Glomerular visceral epithelial cell (primary cell): ENCODE results near the gene LCTL.
"Not testable (repeated sequence)": the region's sequence is repeated elsewhere in the genome, so short reads cannot be mapped to it uniquely, and the experiment has no call there.

Experiments used
- DNase-seq: peaks from one replicate; pipeline ENCODE4 v3.0.0-alpha.2; 2016; ENCODE audit errors: extremely low spot score

LCTL gene

GRCh38 chr15:66564136-66565041, 1.4 kb downstream of the LCTL start:
- no peak for DNase-seq

- DNase-seq: no peak
Observed at GRCh38 chr15:66563566-66564110, 2.2 kb downstream of the LCTL start.

- DNase-seq: no peak
Observed at GRCh38 chr15:66563126-66563525, 2.7 kb downstream of the LCTL start.

DNA sequence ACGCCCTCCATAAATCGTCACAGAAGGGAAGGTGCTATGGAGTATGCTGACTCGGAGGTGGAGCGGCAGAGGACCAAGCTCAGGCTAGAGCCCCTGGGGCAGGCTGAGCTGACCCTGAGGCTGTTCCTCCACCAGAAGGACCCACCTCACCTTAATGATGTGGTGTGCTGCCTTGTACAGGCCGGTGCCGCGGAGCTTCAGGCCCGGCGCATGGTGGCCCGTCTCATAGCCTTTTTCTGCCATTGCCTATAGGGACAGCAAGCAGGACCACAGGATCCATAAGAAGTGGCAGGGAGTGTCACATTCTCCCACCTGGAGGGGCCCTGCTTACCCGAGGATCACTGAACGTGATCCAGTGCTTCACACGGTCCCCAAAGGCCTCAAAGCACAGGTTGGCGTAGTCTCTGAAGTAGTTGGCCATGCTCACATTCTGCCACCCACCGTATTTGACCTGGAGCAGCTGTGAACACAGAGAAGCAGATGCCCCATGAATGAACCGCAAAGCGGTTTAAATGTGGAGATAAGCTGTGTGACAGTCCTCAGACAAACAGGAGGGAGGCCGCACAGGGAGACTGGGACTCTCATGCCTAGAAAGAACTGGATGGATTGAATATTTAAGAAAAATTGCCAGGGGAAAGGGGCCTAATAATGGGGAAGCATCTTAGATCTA, 4.8 kb downstream of the LCTL start:
- DNase-seq: no peak

GRCh38 chr15:66558271-66558670, 7.5 kb downstream of the LCTL start:
- no peak for DNase-seq

- DNase-seq: no peak
Observed at GRCh38 chr15:66555685-66556084, 10.1 kb downstream of the LCTL start.

GRCh38 chr15:66545255-66545654, 20.5 kb downstream of the LCTL start:
- no peak for DNase-seq

GRCh38 chr15:66542896-66543295, 22.9 kb downstream of the LCTL start:
- DNase-seq: no peak

DNA sequence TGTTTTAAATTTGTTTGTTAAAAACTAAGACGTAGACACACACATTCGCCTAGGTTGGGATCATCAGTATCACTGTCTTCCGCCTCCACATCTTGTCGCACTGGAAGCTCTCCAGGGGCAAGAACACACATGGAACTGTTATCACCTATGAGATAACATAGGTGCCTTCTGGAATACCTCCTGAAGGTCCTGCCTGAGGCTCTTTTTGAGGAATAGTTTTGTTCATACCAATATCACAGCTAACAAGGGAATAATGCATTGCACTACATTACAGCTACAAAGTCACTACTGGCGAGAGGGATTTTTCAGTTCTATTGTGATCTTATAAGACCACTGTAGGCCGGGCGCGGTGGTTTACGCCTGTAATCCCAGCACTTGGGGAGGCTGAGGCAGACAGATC, 30.7 kb downstream of the LCTL start:
- DNase-seq: no peak

GRCh38 chr15:66524838-66525237, 41.0 kb downstream of the LCTL start:
- DNase-seq: no peak

DNA sequence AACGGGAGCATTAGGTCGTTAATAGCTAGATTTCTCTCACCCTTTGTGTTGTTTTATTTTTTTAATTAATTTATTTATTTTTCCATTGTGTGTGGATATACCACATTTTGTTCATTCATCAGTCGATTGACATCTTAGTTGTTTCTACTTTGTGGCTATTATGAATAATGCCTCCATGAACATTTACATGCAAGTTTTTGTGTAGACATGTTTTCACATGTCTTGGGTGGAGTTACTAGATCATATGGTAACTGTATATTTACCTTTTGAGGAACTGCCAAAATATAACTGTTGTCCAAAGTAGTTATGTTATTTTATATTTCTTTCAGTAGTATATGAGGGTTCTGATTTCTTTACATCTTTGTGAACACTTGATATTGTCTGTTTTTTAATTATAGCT, 41.9 kb downstream of the LCTL start:
- no peak for DNase-seq

DNA sequence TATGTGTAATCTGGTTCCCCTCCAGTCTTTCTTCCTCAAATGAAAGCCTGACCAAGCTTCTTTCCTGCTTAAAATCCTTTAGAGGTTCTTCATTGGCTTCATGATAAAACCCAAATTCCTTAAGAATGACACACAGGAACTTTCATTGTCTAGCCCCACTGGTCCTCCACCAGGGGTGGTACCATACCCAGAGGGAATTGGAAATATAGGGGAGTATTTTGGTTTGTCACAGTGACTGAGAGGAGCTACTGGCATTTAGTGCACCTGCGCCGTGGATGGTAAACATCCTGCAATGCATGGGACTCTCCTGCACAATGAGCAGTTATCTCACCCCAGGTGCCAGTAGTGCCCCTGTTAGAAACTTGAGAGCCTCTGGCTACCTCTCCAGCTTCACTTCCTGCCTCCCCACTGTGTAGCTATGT, 49.9 kb downstream of the LCTL start:
- no peak for DNase-seq

GRCh38 chr15:66514586-66514985, 51.2 kb downstream of the LCTL start:
- DNase-seq: no peak

GRCh38 chr15:66508293-66508883, 57.4 kb downstream of the LCTL start:
- no peak for DNase-seq

- no peak for DNase-seq
Observed at GRCh38 chr15:66505818-66506217, 60.0 kb downstream of the LCTL start.

DNA sequence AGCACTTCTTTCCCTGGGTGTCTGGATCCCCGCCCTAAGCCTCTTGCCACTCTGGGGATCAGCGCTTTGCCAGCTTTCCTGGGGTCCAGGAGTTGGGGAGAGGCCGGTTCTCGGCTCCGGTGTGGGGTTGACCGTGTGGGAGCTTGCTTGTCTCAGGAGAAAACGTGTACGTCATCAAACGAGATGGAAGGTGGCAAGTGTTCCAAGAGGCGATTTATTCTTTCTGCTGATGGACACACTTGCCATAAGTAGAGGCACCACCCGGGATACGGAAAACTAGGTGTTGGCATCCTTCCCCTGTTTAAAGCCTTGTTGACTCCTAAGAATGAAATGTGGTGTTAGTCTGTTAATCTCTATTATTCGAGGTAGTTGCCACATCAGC, 60.4 kb downstream of the LCTL start:
- DNase-seq: no peak

DNA sequence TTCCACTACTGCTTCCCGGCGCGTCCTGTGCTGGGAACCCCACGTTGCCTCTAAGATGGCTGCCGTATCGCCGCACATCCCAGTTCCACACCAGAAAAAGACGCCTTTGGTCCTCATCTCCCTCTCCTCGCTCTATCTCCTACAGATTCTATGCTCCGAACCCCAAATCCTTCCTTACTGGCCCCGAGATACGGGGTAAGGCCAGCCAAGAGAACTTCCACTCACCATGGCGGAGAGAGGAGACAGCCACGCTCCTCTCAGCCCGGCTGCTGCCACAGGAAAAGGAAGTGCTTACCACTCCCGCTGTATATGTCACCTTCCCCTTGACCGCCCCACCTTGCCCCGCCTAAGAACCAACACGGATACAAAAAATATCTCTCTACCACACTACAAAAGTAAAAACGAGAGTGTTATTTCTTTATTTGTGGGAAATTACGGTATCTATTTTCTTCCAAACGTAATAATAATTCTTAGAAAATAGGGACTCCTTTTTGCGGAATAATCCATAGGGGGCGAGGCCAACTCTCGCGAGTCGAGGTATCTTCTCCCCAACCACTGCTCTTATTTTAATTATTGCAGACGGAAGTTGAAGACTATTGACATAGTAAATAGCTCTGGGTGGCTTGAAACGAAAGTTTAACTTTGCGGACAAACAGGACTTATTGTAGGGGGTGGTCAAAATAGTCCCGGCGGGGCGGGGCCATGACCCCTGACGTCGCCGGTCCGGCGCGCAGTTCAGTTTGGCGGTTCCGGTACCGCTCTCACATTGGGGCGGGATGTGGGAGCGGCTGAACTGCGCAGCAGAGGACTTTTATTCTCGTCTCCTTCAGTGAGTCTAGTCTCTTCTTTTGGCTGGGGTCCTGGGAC, 61.0 kb downstream of the LCTL start, which contains the start of the genes RPL4 and ZWILCH:
Gene RPL4, minus strand, starts transcription at position 293 of the 867 bp plus-strand sequence. Its CDS starts 65 bp downstream, at position 228.
Gene ZWILCH, plus strand, starts transcription at position 764 of the 867 bp plus-strand sequence. Its CDS starts 13 bp downstream, at position 777.
- peak; percentile 88 for DNase-seq

DNA sequence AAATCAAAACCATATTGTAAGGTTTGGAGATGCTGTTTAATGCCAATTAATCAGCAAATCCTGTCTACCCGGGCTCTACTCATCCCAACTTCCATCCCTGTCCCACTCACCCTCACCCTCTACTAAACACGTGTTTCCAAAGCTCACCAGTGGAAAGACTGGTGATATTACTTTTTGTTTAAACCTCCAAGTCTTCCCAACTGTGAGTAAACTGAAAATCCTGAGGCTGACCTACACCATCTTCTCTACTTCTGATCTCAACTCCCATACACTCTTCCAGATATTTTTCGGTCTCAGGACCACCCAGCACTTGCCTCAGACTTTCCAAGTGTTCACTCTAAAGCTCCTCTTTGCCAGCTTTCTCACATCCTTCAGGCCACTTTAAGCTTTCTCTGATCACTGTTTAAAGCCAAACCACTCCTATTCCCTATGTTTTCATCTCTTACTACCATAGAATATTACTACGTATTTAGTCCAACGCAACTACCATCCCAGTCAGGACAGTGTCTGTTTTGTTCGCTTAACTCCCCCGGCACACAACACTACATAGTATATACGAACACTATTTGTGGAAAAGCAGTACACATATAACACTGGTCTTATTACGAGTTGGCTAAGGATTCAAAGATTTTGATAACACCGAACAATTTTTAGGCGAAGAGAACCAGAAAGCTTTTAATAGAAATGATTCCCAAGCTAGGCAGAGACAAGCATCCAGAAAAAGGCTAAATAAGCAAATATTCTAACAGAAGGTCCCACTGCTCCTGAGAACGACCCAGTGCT, 61.8 kb downstream of the LCTL start:
- DNase-seq: no peak

GRCh38 chr15:66503041-66503648, 62.7 kb downstream of the LCTL start:
- not testable (repeated sequence) for DNase-seq

DNA sequence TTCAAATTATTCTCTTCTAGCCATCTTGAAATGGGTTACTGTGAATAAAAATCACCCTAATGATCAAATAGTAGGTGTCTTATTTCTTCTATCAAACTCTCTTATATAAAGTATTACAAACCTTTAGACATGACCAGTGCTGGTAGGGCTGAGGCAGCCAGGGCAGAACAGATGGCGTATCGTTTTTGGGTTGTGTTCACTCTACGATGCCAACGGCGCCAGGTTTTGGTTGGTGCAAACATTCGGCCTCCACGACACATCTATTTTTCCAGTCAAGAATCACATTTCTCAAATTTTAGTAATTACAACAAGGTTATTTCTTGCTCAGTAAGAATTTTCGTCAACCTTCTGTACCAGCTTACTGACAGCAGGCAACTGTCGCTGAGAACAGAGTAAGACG, 63.3 kb downstream of the LCTL start:
- no peak for DNase-seq
